Mammary epithelial cell (primary cell): ENCODE data around the gene EPB41L2.

Source experiments
- EZH2 ChIP-seq: IDR thresholded peaks from 2 replicates; pipeline ENCODE4 v1.6.1; 2012; ENCODE audit warnings: low read length, inconsistent platforms, borderline replicate concordance
- TF ChIP-seq, protein P1 (sequence below), 2 donors: IDR thresholded peaks in 1 of 2; conservative IDR thresholded peaks in 1 of 2; 2 replicates each; pipeline ENCODE4 v1.5.1; 2011 to 2012; ENCODE audit warnings: inconsistent platforms in 2 of 2, low read length in 2 of 2, mild to moderate bottlenecking in 2 of 2, control low read depth in 1 of 2, low read depth in 1 of 2; ENCODE audit not compliant: insufficient read depth in 1 of 2; ENCODE audit errors: extremely low read depth in 1 of 2

GRCh38 chr6:130862370-130862769, 200.7 kb downstream of the EPB41L2 start:
- TF ChIP-seq, protein P1, sequence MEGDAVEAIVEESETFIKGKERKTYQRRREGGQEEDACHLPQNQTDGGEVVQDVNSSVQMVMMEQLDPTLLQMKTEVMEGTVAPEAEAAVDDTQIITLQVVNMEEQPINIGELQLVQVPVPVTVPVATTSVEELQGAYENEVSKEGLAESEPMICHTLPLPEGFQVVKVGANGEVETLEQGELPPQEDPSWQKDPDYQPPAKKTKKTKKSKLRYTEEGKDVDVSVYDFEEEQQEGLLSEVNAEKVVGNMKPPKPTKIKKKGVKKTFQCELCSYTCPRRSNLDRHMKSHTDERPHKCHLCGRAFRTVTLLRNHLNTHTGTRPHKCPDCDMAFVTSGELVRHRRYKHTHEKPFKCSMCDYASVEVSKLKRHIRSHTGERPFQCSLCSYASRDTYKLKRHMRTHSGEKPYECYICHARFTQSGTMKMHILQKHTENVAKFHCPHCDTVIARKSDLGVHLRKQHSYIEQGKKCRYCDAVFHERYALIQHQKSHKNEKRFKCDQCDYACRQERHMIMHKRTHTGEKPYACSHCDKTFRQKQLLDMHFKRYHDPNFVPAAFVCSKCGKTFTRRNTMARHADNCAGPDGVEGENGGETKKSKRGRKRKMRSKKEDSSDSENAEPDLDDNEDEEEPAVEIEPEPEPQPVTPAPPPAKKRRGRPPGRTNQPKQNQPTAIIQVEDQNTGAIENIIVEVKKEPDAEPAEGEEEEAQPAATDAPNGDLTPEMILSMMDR (conservative IDR thresholded peaks at IDR 0.05 in 1 of 2, IDR thresholded peaks at IDR 0.05 in 1 of 2; ENCODE audit: extremely low read depth in 1 of 2, insufficient read depth in 1 of 2, low read depth in 1 of 2, low read length in 2 of 2), result no peak
- no peak for TF ChIP-seq EZH2
